ENCODE measurements around the gene ASZ1.

DNA sequence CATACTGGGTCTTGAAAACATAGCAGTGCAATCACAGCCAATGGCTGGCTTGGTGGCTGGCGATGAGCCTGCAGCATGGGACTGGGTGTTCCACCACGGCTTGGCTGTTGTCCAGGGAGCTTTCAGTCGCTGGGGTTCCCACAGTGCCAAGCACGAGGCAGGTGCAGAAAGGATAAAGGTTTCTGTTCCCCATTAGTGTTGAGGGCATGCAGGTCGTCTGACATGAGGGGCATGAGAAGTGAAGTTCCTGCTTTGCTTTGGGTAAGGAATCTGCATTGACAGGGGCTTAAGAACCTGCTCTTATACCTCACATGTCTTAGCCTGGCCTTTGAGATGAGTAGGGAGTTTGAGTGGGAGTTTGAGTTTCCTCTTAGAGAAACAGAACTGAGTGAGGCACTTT is 43.5 kb upstream of the ASZ1 start:
- TF ChIP-seq, protein P1, sequence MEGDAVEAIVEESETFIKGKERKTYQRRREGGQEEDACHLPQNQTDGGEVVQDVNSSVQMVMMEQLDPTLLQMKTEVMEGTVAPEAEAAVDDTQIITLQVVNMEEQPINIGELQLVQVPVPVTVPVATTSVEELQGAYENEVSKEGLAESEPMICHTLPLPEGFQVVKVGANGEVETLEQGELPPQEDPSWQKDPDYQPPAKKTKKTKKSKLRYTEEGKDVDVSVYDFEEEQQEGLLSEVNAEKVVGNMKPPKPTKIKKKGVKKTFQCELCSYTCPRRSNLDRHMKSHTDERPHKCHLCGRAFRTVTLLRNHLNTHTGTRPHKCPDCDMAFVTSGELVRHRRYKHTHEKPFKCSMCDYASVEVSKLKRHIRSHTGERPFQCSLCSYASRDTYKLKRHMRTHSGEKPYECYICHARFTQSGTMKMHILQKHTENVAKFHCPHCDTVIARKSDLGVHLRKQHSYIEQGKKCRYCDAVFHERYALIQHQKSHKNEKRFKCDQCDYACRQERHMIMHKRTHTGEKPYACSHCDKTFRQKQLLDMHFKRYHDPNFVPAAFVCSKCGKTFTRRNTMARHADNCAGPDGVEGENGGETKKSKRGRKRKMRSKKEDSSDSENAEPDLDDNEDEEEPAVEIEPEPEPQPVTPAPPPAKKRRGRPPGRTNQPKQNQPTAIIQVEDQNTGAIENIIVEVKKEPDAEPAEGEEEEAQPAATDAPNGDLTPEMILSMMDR (IDR thresholded peaks at IDR 0.05), result no peak
- TF ChIP-seq POLR2AphosphoS5 (IDR thresholded peaks at IDR 0.05; ENCODE audit: insufficient read depth in 1 of 2, low read depth in 1 of 2), result no peak

Measured in vagina (tissue), 2 donors.